NCI-H2081 (cell line): Measurements from ENCODE around the gene SIAH2.
"Not testable (repeated sequence)": the region's sequence is repeated elsewhere in the genome, so short reads cannot be mapped to it uniquely, and the experiment has no call there.

ENCODE experiments used
- DNase-seq, 2 experiments: peaks; one replicate each; lab custom pipeline; 2025; lab: John Stamatoyannopoulos, UW

Gene SIAH2

GRCh38 chr3:150763122-150763840 is at the start of gene SIAH2:
Gene SIAH2, minus strand, starts transcription at chr3:150763169. Its CDS starts 320 bp downstream, at chr3:150762849.
- DNase-seq = peak; percentile 98 to 99

- no peak for DNase-seq
Observed at GRCh38 chr3:150811984-150812383, 49.0 kb upstream of the SIAH2 start.

GRCh38 chr3:150810641-150811040 is 47.7 kb upstream of the SIAH2 start:
- no peak for DNase-seq

GRCh38 chr3:150806185-150806835 is 43.3 kb upstream of the SIAH2 start:
- DNase-seq = no peak

GRCh38 chr3:150805354-150805753 is 42.4 kb upstream of the SIAH2 start:
- DNase-seq = no peak

- no peak for DNase-seq
Observed at GRCh38 chr3:150803440-150803985, 40.5 kb upstream of the SIAH2 start.

GRCh38 chr3:150800722-150801121 is 37.8 kb upstream of the SIAH2 start:
- DNase-seq = no peak

GRCh38 chr3:150798122-150798618 is 35.2 kb upstream of the SIAH2 start:
- peak; percentile 25 to 54 for DNase-seq

- no peak for DNase-seq
Observed at GRCh38 chr3:150797155-150797554, 34.2 kb upstream of the SIAH2 start.

GRCh38 chr3:150796527-150796926 is 33.6 kb upstream of the SIAH2 start:
- not testable (repeated sequence) for DNase-seq

GRCh38 chr3:150793641-150794040 is 30.7 kb upstream of the SIAH2 start:
- DNase-seq = no peak

- DNase-seq = no peak
Observed at GRCh38 chr3:150790629-150791028, 27.7 kb upstream of the SIAH2 start.

GRCh38 chr3:150789451-150789850 is 26.5 kb upstream of the SIAH2 start:
- no peak for DNase-seq

- DNase-seq = peak; percentile 83 to 84
Observed at GRCh38 chr3:150787741-150788370, 24.9 kb upstream of the SIAH2 start.

GRCh38 chr3:150786791-150787190 is 23.8 kb upstream of the SIAH2 start:
- DNase-seq = no peak

GRCh38 chr3:150784747-150785125 is 21.8 kb upstream of the SIAH2 start:
- DNase-seq = no peak

- no peak for DNase-seq
Observed at GRCh38 chr3:150783920-150784746, 21.2 kb upstream of the SIAH2 start.

- no peak for DNase-seq
Observed at GRCh38 chr3:150783316-150783715, 20.3 kb upstream of the SIAH2 start.

- no peak for DNase-seq
Observed at GRCh38 chr3:150779402-150779858, 16.5 kb upstream of the SIAH2 start.

GRCh38 chr3:150778793-150779401 is 15.9 kb upstream of the SIAH2 start:
- no peak for DNase-seq

GRCh38 chr3:150775001-150775599 is 12.1 kb upstream of the SIAH2 start:
- no peak for DNase-seq
